HFFc6 (cell line): ENCODE results near the gene GPR21. TPM values are rescaled to one million over a fixed set of nuclear protein-coding genes. Genes with fewer than 3 reads are reported as not detected.

Experiments used
- DNase-seq: peaks from one replicate; pipeline ENCODE4 v3.0.0-alpha.2; 2018
- H3K27ac Mint-ChIP-seq: 2 replicates; pipeline ENCODE4 v1.8.0; 2020; ENCODE audit warnings: mild to moderate bottlenecking, mixed read lengths
- H3K27me3 Mint-ChIP-seq: 2 replicates; pipeline ENCODE4 v1.8.0; 2021; ENCODE audit warnings: mild to moderate bottlenecking, moderate library complexity, mixed read lengths; ENCODE audit not compliant: insufficient read depth
- H3K36me3 Mint-ChIP-seq: 2 replicates; pipeline ENCODE4 v1.8.0; 2021; ENCODE audit warnings: low read depth, mixed read lengths
- H3K4me1 Mint-ChIP-seq: 2 replicates; pipeline ENCODE4 v1.8.0; 2020; ENCODE audit warnings: low read depth, mixed read lengths
- H3K4me3 Mint-ChIP-seq: 2 replicates; pipeline ENCODE4 v1.8.0; 2020; ENCODE audit warnings: mild to moderate bottlenecking, moderate library complexity, mixed read lengths
- H3K9me3 Mint-ChIP-seq: 2 replicates; pipeline ENCODE4 v1.8.0; 2020; ENCODE audit warnings: mild to moderate bottlenecking, mixed read lengths
- long read RNA-seq: library from polyadenylated mRNA; unstranded; transcript quantifications from one replicate; pipeline ENCODE4 v2.0.0, GENCODE V29; 2019
- total RNA-seq, 6 experiments: library from RNA; stranded (reverse); fragmentation: NEBNext Ultra II Directional; extraction: Animal tissue kit (Norgen Biotek cat#: 25700); gene quantifications; 2 replicates in 1 of 6; 3 replicates in 5 of 6; pipeline ENCODE4 v1.2.3, GENCODE V29; 2021
- TF ChIP-seq, protein P1 (sequence below): fragments of 200-600 bp; sonication (generic); IDR thresholded peaks from 2 replicates; pipeline ENCODE4 v1.5.0; 2021; ENCODE audit warnings: antibody characterized with exemption, mild to moderate bottlenecking

The GPR21 gene, protein sequence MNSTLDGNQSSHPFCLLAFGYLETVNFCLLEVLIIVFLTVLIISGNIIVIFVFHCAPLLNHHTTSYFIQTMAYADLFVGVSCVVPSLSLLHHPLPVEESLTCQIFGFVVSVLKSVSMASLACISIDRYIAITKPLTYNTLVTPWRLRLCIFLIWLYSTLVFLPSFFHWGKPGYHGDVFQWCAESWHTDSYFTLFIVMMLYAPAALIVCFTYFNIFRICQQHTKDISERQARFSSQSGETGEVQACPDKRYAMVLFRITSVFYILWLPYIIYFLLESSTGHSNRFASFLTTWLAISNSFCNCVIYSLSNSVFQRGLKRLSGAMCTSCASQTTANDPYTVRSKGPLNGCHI
- total RNA-seq: under 1 TPM in 1 of 6 experiments, not detected in 5; 0.26 TPM
- long read RNA-seq: 0 reads

DNA sequence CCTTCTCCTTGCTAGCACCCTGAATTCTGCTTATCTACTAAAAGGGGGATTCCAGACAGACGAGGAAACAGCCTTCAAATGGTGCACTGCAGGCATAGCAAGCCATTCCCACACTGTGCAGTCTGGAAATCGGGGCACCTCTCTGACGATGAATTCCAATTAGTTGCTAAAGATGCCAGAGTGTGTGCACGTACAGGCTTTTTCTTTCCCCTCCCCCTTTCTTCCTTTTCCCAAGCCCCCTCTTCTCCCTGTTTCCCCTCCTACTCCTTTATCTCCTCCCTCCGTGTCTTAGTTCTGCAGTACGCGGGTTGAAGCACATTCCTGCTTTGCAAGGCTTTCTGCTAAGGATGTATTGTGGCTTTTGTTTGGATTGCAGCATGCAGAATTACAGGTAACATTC, at the start of gene GPR21:
TSS of gene GPR21 (plus strand) at position 316 of the 400 bp plus-strand sequence. CDS start 900 bp downstream, outside the sequence.
- Mint-ChIP-seq H3K4me3 (no peak within 1 kb of the TSS), H3K9me3 (no peaks in the 10 kb centered on the region), H3K36me3 (peaks cover 8% of the 10 kb centered on the region; the same call in 1 of the 2 replicates), H3K27ac (no peak within 1 kb of the TSS), H3K4me1 (peaks cover 17% of the 10 kb centered on the region), H3K27me3 (no peaks in the 10 kb centered on the region)
- DNase-seq: no peak
- TF ChIP-seq, protein P1, sequence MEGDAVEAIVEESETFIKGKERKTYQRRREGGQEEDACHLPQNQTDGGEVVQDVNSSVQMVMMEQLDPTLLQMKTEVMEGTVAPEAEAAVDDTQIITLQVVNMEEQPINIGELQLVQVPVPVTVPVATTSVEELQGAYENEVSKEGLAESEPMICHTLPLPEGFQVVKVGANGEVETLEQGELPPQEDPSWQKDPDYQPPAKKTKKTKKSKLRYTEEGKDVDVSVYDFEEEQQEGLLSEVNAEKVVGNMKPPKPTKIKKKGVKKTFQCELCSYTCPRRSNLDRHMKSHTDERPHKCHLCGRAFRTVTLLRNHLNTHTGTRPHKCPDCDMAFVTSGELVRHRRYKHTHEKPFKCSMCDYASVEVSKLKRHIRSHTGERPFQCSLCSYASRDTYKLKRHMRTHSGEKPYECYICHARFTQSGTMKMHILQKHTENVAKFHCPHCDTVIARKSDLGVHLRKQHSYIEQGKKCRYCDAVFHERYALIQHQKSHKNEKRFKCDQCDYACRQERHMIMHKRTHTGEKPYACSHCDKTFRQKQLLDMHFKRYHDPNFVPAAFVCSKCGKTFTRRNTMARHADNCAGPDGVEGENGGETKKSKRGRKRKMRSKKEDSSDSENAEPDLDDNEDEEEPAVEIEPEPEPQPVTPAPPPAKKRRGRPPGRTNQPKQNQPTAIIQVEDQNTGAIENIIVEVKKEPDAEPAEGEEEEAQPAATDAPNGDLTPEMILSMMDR: no peak

DNA sequence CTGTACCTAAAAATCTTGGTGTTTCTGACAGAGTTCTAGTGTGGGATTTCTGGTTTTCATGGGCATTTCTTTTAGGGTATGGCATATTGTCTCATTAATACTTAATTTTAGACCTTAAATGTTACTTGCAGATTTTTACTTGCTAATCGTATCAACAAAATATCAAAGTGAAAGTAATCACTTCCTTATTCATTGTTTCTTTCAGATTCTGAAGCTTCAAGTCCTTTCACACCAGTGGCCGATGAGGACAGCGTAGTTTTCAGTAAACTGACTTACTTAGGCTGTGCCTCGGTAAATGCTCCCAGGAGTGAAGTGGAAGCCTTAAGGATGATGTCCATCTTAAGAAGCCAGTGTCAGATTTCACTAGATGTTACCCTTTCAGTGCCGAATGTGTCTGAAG, 47.5 kb upstream of the GPR21 start:
- Mint-ChIP-seq H3K27me3 (no peaks in the 10 kb centered on the region), H3K4me1 (no peaks in the 10 kb centered on the region), H3K9me3 (no peaks in the 10 kb centered on the region), H3K36me3 (no peaks in the 10 kb centered on the region), H3K27ac (no peak overlapping the region), H3K4me3 (no peak overlapping the region)
- TF ChIP-seq, protein P1: no peak
- DNase-seq: no peak

DNA sequence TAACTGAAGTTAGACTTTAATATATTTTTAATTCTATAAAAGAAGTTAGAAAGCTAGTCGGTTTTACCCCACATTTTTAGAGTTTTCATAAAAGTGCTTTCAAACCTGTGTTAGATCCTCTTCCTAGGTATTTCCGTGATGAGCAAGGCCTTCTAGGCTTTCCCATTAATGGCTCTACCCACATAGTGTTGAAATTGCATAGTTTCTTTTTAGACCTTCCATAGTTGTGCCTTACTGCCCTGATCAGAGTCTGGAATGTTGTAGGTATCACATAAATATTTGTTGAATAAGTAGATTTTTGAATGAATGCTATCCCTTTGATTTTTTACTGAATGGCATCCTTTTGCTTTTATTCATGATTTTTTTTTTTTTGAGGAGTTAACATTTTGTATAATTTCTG, 45.3 kb upstream of the GPR21 start:
- TF ChIP-seq, protein P1: no peak
- H3K4me3 Mint-ChIP-seq: no peak overlapping the region

DNA sequence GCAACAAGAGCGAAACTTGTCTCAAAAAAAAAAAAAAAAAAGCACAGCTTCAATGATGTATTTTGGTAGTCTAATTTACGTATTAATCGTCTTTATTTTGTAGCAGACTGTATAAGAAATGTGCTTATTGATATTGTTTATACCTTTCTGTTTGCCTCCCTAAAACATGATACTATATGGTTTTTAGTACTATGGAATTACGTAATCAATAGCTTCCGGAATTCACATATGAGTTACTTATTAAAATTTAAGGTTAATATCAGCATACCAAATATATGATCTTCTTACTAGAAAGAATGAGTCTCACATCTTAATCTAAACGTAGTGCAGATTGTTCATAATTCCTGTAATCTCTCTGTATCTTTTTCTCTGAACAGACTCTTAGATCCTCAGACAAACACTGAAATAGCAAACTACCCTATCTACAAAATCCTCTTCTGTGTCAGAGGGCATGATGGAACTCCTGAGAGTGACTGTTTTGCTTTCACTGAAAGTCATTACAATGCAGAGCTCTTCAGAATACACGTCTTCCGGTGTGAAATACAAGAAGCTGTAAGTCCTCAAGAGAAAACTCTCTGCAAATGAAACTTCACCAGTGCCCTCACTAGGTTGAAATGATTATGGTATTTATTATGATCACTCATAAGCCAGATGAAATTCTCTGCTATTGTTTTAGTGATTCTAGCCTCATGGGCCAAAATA, 44.4 kb upstream of the GPR21 start:
- H3K27ac Mint-ChIP-seq: no peak overlapping the region

More for the DNA sequence above, 45.3 kb upstream of the GPR21 start:
- no peaks in the 10 kb centered on the region; the same call in 1 of the 2 replicates for H3K27me3 Mint-ChIP-seq
- no peak overlapping the region for H3K27ac Mint-ChIP-seq
- DNase-seq: no peak
- H3K4me1 Mint-ChIP-seq: peaks cover 6% of the 10 kb centered on the region
- no peaks in the 10 kb centered on the region for H3K9me3 Mint-ChIP-seq
- no peaks in the 10 kb centered on the region for H3K36me3 Mint-ChIP-seq

DNA sequence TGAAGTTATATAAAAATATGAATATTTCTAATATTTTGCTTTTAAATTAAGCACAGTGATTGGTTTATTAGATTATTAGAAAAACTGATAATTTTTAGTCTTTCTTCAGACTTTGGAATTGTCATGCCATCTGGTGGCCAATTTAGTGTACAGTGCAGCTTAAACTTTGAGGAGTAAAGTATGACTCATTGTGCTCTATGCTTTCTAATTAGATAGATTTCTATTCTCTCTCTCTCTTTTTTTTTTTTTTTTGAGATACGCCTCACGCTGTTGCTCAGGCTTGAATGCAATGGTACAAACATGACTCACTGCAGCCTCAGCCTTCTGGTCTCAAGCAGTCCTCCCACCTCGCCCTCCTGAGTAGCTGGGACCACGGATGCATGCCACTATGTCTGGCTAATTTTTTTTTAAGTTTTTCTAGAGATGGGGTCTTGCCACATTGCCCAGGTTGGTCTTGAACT, 42.1 kb upstream of the GPR21 start:
- Mint-ChIP-seq H3K27me3 (no peaks in the 10 kb centered on the region; the same call in 1 of the 2 replicates), H3K4me3 (no peak overlapping the region), H3K4me1 (peaks cover 6% of the 10 kb centered on the region), H3K27ac (peak overlapping the region; percentile 89), H3K36me3 (no peaks in the 10 kb centered on the region), H3K9me3 (no peaks in the 10 kb centered on the region)
- peak; percentile 87 for DNase-seq
- TF ChIP-seq, protein P1: peak; percentile 93

More for the DNA sequence above, 44.4 kb upstream of the GPR21 start:
- no peaks in the 10 kb centered on the region for H3K9me3 Mint-ChIP-seq
- no peak overlapping the region for H3K4me3 Mint-ChIP-seq
- TF ChIP-seq, protein P1: no peak
- no peak for DNase-seq
- peaks cover 6% of the 10 kb centered on the region for H3K4me1 Mint-ChIP-seq
- H3K36me3 Mint-ChIP-seq: no peaks in the 10 kb centered on the region
- H3K27me3 Mint-ChIP-seq: no peaks in the 10 kb centered on the region; the same call in 1 of the 2 replicates
